Natural killer cell treated with Interleukin-12 subunit alpha and Interleukin-12 subunit beta and Interleukin-15 and Interleukin-18, amount 100 ng/mL, for 72 hours (primary cell): ENCODE results near the gene YWHAG. TPM values are rescaled to one million over a fixed set of nuclear protein-coding genes. Genes with fewer than 3 reads are reported as not detected.
A peak's percentile ranks its signal among the peaks of the same experiment; 100 is the strongest.

Experiments used
- ATAC-seq, 2 donors: fragments of 150-1000 bp; cut with Tn5 transposase in 1 of 2; sonication (Bioruptor Pico), chemical (Tn5 transposase) in 1 of 2; 2 replicates each; pipeline ENCODE4 v1.10.0; 2021
- DNase-seq: peaks from one replicate; pipeline ENCODE4 v3.0.0; 2022; ENCODE audit warnings: low spot score
- H3K27ac Mint-ChIP-seq, 2 donors: 1 replicate in 1 of 2; 2 replicates in 1 of 2; pipeline ENCODE4 v1.8.0; 2022; ENCODE audit warnings: mixed read lengths in 2 of 2, mild to moderate bottlenecking in 1 of 2, moderate library complexity in 1 of 2
- H3K27me3 Mint-ChIP-seq, 2 donors: 1 replicate in 1 of 2; 2 replicates in 1 of 2; pipeline ENCODE4 v1.8.0; 2022; ENCODE audit warnings: mixed read lengths in 2 of 2
- H3K36me3 Mint-ChIP-seq: one replicate; pipeline ENCODE4 v1.8.0; 2022; ENCODE audit warnings: mixed read lengths
- H3K4me1 Mint-ChIP-seq, 2 donors: 1 replicate in 1 of 2; 2 replicates in 1 of 2; pipeline ENCODE4 v1.8.0; 2022; ENCODE audit warnings: low read depth in 2 of 2, mixed read lengths in 2 of 2, mild to moderate bottlenecking in 1 of 2
- H3K4me3 Mint-ChIP-seq: one replicate; pipeline ENCODE4 v1.8.0; 2022; ENCODE audit warnings: mixed read lengths
- H3K9me3 Mint-ChIP-seq: 2 replicates; pipeline ENCODE4 v1.8.0; 2022; ENCODE audit warnings: mixed read lengths
- total RNA-seq, 2 donors: library from RNA; stranded (reverse); gene quantifications; one replicate each; pipeline ENCODE4 v1.2.3, GENCODE V29; 2022

The YWHAG gene
- total RNA-seq, 2 donors from 2014 or later, result 115 to 154 TPM

DNA sequence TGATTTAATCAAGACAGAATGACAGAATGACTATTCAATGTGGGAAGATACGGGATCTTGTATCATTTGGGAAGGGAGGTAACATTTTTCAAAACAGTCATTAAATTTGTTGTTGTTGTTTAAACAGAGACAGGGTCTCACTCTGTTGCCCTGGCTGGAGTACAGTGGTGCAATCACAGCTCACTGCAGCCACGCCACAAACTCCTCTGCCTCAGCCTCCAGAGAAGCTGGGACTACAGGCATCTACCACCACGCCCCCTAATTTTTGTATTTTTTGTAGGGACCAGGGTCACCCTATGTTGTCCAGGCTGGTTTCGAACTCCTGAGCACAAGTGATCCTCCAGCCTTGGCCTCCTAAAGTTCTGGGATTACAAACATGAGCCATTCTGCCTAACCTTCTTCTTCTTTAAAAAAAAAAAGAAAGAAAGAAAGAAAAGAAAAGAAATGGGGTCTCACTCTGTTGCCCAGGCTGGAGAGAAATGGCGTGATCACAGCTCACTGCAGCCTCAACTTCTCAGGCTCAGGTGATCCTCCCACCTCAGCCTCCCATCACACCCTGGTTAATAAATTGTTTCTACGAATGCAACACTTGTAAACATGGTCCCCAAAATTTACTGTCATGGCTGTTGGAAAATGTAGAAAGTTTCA lies 24.3 kb downstream of the YWHAG start:
- Mint-ChIP-seq H3K36me3 (peaks cover 6% of the 10 kb centered on the region), H3K4me1 (peaks cover 20 to 22% of the 10 kb centered on the region in 2 donors), H3K27me3 (no peaks in the 10 kb centered on the region), H3K9me3 (no peaks in the 10 kb centered on the region), H3K4me3 (no peak overlapping the region), H3K27ac (no peak overlapping the region)
- DNase-seq, result no peak
- ATAC-seq, result no peak

- Mint-ChIP-seq H3K9me3 (no peaks in the 10 kb centered on the region), H3K27me3 (no peaks in the 10 kb centered on the region), H3K4me3 (no peak overlapping the region), H3K36me3 (peaks cover 12% of the 10 kb centered on the region), H3K4me1 (peaks cover 22 to 27% of the 10 kb centered on the region in 2 donors), H3K27ac (no peak overlapping the region)
- DNase-seq, result no peak
- ATAC-seq, result no peak
These were observed 25.2 kb downstream of the YWHAG start for GRCh38 chr7:76333511-76334101.

DNA sequence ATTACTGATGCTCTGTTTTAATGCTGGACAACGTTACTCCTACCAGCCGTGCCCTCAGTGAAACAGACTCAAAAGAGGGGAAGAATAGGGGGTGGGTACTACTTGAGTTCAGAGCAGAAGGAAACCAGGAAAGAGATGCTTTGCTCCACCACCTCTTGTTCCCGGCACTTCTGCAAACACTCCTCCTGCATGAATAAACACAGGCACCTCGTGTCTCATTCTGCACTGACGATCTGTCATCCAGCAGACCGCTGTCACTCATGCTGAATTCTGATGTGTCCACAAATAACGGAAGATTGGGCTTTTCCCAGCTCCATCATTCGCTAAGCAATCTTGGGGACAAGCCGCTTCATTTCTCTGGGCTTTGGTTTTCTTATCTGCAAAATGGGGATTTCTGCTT lies 26.7 kb downstream of the YWHAG start:
- H3K36me3 Mint-ChIP-seq, result peaks cover 20% of the 10 kb centered on the region
- no peak for DNase-seq
- no peaks in the 10 kb centered on the region for H3K9me3 Mint-ChIP-seq
- no peaks in the 10 kb centered on the region for H3K27me3 Mint-ChIP-seq
- H3K4me3 Mint-ChIP-seq, result no peak overlapping the region
- H3K27ac Mint-ChIP-seq, result no peak overlapping the region
- ATAC-seq, result no peak
- peaks cover 31% of the 10 kb centered on the region in 2 donors for H3K4me1 Mint-ChIP-seq

GRCh38 chr7:76330673-76331072 lies 28.1 kb downstream of the YWHAG start:
- Mint-ChIP-seq H3K27me3 (no peaks in the 10 kb centered on the region), H3K4me1 (peaks cover 31 to 32% of the 10 kb centered on the region in 2 donors), H3K4me3 (no peak overlapping the region), H3K36me3 (peaks cover 26% of the 10 kb centered on the region), H3K27ac (no peak overlapping the region), H3K9me3 (no peaks in the 10 kb centered on the region)
- no peak for DNase-seq
- ATAC-seq, result no peak

- Mint-ChIP-seq H3K27me3 (no peaks in the 10 kb centered on the region), H3K4me1 (peaks cover 31 to 32% of the 10 kb centered on the region in 2 donors), H3K36me3 (peaks cover 26% of the 10 kb centered on the region), H3K4me3 (no peak overlapping the region), H3K27ac (no peak overlapping the region), H3K9me3 (no peaks in the 10 kb centered on the region)
- no peak for ATAC-seq
- no peak for DNase-seq
These were observed 28.5 kb downstream of the YWHAG start for GRCh38 chr7:76330261-76330660.

DNA sequence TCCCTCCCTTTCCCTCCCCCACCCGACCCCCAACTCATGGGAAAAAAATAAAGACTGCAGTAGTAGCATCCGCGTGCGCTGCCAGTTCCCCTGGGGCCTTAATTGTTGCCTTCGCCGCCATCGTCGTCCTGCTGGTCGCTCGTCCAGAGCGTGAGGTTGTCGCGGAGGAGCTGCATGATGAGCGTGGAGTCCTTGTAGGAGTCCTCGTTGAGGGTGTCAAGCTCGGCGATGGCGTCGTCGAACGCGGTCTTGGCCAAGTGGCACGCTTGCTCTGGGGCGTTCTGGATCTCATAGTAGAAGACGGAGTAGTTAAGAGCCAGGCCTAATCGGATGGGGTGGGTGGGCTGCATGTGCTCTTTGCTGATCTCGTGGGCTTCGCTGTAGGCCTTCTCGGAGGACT lies 29.3 kb downstream of the YWHAG start:
- no peak overlapping the region for H3K27ac Mint-ChIP-seq
- DNase-seq (no peak), ATAC-seq (no peak)
- peaks cover 31 to 32% of the 10 kb centered on the region in 2 donors for H3K4me1 Mint-ChIP-seq
- H3K27me3 Mint-ChIP-seq, result no peaks in the 10 kb centered on the region
- peaks cover 26% of the 10 kb centered on the region for H3K36me3 Mint-ChIP-seq
- no peak overlapping the region for H3K4me3 Mint-ChIP-seq
- no peaks in the 10 kb centered on the region for H3K9me3 Mint-ChIP-seq

DNA sequence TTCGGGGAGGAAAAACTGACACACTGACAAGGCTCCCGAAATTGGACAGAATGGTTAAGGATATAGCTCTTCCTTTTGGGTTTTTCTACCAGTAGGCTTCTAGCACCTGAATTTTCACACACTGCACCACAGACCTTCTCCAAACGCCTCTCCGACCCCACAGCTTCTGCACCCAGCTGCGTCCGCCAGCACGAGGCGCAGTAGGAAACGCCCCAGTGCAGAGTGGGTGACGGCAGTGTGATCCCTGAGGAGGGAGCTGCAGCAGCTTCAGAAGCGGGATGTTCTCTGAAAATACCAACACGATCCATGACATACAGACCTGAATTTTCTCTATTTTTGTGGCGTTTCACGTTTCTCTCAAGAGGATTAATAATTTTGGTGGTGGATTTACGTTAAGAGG lies 30.4 kb downstream of the YWHAG start:
- Mint-ChIP-seq H3K9me3 (no peaks in the 10 kb centered on the region), H3K4me3 (no peak overlapping the region), H3K4me1 (peaks cover 26% of the 10 kb centered on the region in 2 donors), H3K27me3 (no peaks in the 10 kb centered on the region), H3K27ac (peak overlapping the region in 1 of 2 donors; percentile 64), H3K36me3 (peaks cover 26% of the 10 kb centered on the region)
- DNase-seq, result no peak
- no peak for ATAC-seq

DNA sequence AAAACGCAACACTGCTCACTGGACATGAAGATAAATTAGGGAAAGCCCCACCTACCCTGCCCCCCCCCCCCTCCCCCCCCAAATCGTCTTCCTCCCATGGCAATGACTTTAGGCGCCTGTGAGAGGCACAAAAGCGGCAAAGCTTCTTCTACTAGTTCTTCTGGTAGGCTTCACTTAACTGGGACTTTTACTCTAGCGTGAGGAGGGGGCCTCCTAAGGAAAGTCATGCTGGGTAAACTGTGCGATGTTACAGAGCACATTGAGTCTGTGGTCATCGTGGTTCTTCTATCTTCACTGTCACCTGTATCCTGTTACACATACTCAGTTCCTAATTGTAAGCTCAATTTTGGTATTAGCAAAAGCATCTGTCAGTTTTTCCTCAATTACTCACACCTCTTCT lies 31.2 kb downstream of the YWHAG start:
- no peaks in the 10 kb centered on the region for H3K9me3 Mint-ChIP-seq
- ATAC-seq, result no peak
- H3K27me3 Mint-ChIP-seq, result no peaks in the 10 kb centered on the region
- DNase-seq, result no peak
- H3K4me1 Mint-ChIP-seq, result peaks cover 23 to 29% of the 10 kb centered on the region in 2 donors
- no peak overlapping the region for H3K27ac Mint-ChIP-seq
- H3K4me3 Mint-ChIP-seq, result no peak overlapping the region
- H3K36me3 Mint-ChIP-seq, result peaks cover 26% of the 10 kb centered on the region

DNA sequence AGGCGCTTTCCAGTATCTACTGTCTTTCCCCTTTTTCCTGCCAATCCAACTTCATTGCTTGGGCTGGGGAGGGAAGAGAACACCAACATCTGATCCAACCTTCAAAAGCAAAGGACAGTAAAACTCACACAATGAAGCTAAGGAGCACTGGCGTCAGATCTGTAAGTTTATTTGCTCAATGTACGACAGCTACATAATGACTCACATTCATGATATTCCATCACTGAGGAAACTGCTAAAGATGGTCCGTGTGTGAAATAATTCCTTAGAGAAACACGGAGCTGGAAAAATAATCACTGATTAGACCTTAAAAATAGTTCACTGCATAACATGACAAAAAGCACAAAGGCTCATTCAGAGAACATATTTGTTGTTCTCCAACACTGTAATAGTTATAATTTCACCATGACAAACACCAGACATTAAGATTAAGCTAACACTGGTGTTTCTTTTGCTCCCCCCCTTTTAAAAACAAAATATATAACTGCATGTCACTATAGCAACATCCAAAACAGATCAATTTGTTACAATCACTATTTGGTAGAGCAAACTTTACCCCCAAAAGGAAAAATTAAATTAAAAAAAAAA lies 32.1 kb downstream of the YWHAG start:
- Mint-ChIP-seq H3K27me3 (no peaks in the 10 kb centered on the region), H3K27ac (peak overlapping the region in 1 of 2 donors; percentile 25), H3K4me1 (peaks cover 18 to 31% of the 10 kb centered on the region in 2 donors), H3K4me3 (no peak overlapping the region), H3K36me3 (peaks cover 26% of the 10 kb centered on the region), H3K9me3 (no peaks in the 10 kb centered on the region)
- ATAC-seq (no peak), DNase-seq (no peak)

GRCh38 chr7:76325811-76326210 lies 33.0 kb downstream of the YWHAG start:
- Mint-ChIP-seq H3K4me1 (peaks cover 18 to 31% of the 10 kb centered on the region in 2 donors), H3K27ac (no peak overlapping the region), H3K9me3 (no peaks in the 10 kb centered on the region), H3K36me3 (peaks cover 26% of the 10 kb centered on the region), H3K27me3 (no peaks in the 10 kb centered on the region), H3K4me3 (no peak overlapping the region)
- ATAC-seq (no peak), DNase-seq (no peak)

GRCh38 chr7:76325092-76325491 lies 33.7 kb downstream of the YWHAG start:
- DNase-seq (no peak), ATAC-seq (no peak)
- no peak overlapping the region for H3K27ac Mint-ChIP-seq
- H3K9me3 Mint-ChIP-seq, result no peaks in the 10 kb centered on the region
- H3K4me3 Mint-ChIP-seq, result no peak overlapping the region
- H3K27me3 Mint-ChIP-seq, result no peaks in the 10 kb centered on the region
- peaks cover 25% of the 10 kb centered on the region for H3K36me3 Mint-ChIP-seq
- H3K4me1 Mint-ChIP-seq, result peaks cover 18 to 31% of the 10 kb centered on the region in 2 donors

- Mint-ChIP-seq H3K27ac (peak overlapping the region; percentile 87 to 89), H3K4me1 (peaks cover 32 to 38% of the 10 kb centered on the region in 2 donors), H3K4me3 (peak overlapping the region; percentile 89), H3K27me3 (no peaks in the 10 kb centered on the region), H3K36me3 (no peaks in the 10 kb centered on the region), H3K9me3 (no peaks in the 10 kb centered on the region)
- peak; percentile 74 to 80 for ATAC-seq
- peak; percentile 85 for DNase-seq
These were observed 40.1 kb downstream of the YWHAG start for GRCh38 chr7:76318488-76319353.

DNA sequence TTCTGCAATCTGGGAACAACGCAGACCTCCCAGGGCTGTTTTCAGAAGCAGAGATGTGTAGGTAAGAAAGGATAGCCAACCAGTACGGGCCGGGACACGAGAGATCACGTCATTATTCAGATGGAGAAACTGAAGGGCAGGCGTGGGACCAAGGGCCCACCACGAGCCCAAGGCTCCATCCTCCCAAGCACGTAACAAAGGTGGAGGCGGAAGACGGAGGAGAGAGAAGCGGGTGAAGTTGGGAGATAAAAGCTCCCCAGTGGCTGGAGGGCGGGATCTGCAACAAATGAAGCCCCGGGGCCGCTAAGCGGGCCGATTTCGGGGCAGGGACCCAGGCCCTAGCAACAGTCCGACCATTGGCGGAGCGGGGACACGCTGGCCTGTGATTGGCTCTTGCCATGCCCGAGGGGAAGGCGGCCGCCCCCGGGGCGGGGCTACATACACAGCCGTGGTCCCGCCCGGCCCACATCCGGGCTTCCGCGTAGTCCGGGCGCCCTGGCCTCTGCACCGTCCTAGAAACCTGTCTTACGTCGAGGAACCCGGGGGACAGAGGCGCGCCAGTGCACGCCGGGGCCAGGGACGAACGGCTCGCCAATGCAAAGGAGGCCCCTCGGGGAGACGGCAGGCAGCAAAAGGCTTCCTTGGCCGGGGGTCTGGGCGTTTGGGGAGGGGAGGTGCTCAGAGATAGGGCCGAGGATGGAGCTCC lies 40.9 kb downstream of the YWHAG start:
- peaks cover 32 to 35% of the 10 kb centered on the region in 2 donors for H3K4me1 Mint-ChIP-seq
- no peaks in the 10 kb centered on the region for H3K9me3 Mint-ChIP-seq
- peak; percentile 95 to 97 for ATAC-seq

More for the DNA sequence above, 40.9 kb downstream of the YWHAG start:
- Mint-ChIP-seq H3K36me3 (no peaks in the 10 kb centered on the region), H3K4me3 (peak overlapping the region; percentile 89), H3K27me3 (no peaks in the 10 kb centered on the region), H3K27ac (peak overlapping the region; percentile 87 to 89)
- DNase-seq, result peak; percentile 98
